GM18508 (cell line): ENCODE results near the gene HSD3B7.
"Not testable (repeated sequence)": the region's sequence is repeated elsewhere in the genome, so short reads cannot be mapped to it uniquely, and the experiment has no call there.

Experiments
- ATAC-seq: cut with Tn5 transposase; IDR thresholded peaks from one replicate; pipeline ENCODE4 v1.9.1; 2021; ENCODE audit warnings: moderate number of reproducible peaks; ENCODE audit not compliant: insufficient read depth, unreplicated experiment

Gene HSD3B7

DNA sequence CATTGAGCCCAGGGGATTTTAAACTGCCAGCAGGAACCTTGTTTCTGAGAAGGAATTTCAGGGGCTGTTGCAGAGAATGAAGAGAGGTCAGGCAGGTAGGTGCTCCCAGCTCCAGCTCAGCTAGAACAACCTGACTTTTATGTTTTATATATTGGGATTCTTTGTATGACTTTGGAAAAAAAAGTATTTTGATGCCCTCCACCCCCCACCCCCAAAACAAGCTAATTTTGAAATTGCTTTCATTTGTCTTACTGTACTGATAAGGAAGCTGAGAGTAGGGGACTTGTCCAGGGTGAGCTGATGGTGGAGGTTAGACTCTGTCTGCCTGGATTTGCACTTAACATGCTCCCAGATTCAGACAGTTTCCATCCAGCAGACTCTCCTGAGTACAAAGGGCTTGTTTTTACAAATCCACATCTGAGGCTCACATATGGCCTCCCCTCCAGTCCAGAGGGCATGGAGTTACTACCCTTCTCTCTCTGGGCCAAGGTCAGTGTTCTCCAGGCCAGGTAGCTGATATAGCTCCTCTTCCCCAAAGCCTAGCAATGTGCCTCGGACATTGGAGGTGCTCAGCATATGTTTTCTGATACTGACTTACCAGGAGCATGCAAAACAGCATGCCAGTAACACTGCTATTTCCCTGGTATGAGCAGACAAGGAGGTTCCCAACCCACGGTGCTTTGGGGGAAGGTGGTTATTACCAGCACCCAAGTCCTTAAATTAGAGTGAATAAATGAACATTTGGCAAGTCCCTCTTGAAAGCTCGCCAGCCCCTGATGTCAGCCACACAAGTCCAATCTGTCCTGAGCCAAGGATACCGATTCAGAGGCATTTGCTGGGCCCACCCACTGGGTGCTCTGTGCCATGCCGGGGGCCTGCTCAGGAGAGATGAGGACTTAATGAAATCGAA is 14.1 kb downstream of the HSD3B7 start:
- ATAC-seq: no peak

DNA sequence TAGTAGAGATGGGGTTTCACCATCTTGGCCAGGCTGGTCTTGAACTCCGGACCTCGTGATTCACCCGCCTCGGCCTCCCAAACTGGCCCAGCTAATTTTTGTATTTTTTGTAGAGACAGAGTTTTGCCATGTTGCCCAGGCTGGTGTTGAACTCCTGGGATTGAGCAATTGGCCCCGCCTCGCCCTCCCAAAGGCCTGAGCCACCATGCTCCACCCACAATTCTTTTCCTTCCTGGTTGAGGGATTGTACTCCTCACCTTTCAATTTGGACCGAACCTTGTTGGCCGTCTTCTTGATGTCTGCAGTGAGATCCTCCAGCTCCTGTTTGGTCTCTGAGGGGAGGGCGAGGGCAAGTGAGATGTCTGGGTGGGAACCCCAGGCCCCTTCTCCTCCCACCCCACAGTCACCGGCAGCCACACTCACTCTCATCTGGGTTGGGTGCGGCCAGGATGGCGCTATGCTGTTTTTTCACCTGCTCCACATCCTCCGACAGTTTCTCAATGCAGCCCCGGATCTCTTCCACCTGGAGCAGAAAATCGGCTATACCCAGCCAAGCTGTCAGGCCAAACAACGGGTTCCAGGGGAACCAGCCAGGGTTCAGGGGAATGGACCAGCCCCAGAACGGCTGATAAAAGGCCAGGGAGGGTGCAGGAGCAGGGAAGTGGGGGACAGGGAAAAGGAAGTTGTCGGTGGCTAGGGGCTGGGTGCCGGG is 15.8 kb downstream of the HSD3B7 start:
- no peak for ATAC-seq

DNA sequence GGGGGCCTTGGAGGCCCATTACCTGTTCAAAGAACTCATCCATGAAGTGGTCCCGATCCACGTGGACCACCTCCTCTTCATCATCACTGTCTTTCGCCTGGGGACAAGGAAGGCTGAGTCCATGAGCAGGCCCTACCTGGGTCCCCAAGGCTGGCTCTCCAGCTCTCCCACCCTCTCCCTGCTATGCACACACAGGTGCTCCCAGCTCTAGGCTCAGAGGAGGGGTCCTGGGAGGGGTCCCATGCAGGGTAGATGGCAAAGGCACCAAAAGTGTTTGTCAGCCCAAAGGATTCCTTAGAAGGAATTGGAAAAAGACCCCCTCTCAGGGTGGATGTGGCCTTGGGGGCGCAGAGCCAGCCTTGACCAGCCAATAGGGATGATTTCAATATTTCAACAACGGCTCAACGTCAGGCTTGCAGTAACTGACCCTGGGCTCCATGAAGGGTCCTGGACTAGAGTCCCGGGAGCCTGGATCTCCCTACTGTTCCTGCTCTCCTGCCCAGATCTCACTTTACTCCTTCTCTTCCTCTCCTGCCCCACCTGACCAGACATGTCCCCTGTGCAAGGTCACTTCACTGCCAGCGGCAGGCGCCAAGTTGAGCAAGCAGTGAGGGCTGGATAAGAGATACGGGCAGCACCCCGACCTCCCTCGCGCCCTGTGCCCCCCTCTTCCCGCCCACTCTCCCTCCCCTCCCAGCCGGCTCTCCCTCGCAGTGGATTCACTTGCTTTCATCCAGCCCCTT is 16.7 kb downstream of the HSD3B7 start:
- ATAC-seq: no peak

DNA sequence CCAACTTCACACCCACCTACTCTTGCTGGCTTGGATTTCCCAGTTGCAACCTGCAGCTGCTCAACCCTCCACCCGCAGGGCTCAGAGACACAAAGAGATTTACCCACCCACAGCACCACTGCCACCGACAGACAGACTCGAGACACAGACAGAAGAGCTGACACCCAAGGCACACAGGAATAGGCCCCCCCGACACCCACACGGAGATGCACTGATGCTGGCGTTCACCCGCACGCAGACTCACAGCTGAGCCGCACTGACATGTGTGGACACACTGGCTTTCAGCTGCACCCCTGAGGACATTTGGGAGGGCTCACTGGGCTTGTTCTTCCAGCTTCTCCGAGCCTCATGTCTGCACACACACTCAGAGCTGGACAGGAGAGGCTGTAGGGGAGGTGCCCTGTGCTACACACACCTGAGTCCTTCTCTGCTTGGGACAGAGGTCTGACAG is 17.3 kb downstream of the HSD3B7 start:
- no peak for ATAC-seq

DNA sequence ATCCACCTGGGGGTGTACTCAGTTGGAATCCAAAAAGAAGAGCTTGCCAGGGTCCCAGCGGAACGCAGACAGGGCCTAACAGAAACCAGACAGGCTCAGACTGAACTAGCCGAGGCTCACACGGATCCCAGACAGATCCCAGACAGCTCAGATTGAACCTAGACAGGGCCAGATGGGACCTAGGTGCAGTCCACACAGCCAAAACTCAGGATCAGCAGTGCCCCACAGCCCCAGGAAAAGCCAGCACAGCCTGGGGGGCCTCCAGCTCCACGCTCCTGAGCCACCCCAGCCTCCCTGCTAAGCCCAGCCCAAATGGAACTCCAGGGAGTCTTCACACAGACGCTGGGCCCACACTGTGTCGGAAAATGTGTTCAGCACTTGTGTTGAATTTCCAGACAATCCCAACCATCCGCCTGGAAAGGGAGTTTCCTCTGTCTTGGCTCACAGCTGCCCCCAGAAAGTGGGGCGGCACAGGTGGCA is 17.9 kb downstream of the HSD3B7 start:
- no peak for ATAC-seq

DNA sequence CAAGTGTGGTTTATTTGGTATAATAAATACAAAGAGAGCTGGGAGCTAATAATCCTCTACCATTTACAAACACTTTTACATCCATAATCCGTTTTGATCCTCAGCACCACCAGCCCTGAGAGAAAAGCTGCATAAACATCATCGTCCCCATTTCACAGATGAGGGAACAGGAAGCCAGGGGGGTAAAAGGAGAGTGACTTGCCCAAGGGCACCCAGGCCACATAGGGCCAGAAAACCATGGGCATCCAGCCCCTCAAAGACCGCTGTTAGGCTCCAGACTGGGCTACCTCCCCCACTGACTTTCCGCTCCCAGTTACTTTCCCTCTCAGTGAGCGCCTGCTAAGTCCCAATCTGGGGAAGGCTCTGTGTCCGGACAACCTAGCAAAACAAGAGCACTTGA is 18.7 kb downstream of the HSD3B7 start:
- ATAC-seq: no peak

DNA sequence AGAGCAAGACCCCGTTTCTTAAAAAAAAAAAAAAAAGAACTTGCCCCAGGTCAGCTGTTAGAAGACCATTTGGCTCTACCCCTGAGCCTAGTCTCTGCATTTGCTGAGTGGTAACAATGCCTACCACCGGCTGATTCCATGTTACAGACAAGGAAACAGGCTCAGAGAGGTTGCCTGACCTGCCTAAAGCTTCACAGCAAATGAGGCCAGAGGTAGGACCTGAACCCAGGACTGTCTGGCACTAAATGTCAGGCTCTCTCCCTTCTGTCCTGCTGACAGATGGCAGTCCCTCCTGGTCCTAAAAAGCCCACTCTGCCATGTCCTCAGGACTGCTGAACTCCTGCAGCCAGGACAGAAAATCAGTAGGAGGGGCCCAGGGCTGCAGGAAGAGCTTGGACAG is 19.7 kb downstream of the HSD3B7 start:
- no peak for ATAC-seq

DNA sequence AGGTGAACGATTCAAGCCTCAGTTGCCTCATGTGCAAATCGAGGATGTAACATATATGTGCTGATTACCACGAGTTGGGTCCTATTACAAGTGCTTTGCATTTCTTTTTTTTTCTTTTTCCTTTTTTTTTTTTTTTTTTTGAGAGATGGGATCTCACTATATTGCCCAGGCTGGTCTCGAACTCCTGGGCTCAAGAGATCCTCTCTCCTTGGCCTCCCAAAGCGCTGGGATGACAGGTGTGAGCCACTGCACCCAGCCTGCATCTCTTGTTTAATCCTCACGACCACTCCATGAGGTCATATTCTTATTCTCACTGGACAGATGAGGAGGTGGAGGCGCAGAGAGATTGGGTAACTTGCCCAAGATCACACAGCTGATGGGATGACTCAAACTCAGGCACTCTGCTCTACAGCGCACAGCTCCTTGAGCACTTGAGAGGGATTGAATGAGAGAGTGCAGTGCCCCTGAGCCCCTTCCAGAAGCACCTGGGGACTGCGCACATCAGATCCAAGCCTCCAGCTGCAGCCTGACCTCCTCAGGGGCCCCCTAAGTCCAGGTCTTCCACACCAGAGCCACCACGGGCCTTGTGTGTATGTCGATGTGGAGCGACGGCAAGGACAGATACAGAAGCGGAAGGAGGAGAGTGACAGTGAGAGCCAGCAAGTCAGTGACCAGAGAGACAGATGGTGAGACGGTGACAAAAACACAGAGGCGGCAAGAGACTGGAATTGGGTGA is 20.5 kb downstream of the HSD3B7 start:
- ATAC-seq: no peak

DNA sequence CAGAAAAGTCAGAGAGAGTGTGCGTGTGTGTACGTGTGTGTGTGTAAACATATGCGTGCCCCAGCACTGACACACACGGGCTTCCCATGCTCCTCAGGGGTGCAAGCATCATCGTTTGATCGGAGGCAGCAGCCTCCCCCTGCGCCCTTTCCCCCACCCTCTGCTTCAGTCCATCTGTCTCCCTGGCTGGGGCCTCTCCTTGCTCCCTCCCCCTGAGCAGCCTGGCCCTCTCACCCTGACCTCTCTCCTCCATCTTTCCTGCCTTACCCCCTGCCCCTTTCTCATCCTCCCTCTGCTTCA is 21.0 kb downstream of the HSD3B7 start:
- ATAC-seq: no peak

DNA sequence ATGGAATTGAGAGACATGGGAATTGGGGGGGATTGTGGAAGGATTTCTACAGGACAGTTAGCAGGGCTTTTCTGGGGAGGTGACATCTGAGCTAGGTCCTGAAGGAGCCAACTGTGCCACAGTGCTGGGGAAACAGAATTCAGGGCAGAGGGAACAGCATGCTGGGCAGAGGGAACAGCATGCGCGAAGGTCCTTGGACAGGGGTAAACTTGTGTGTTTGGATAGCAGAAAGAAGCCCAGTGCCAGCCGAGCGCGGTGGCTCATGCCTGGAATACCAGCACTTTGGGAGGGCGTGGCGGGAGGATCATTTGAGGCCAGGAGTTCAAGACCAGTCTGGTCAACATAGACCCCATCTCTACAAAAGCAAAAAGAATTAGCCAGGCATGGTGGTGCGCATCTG is 21.6 kb downstream of the HSD3B7 start:
- no peak for ATAC-seq

DNA sequence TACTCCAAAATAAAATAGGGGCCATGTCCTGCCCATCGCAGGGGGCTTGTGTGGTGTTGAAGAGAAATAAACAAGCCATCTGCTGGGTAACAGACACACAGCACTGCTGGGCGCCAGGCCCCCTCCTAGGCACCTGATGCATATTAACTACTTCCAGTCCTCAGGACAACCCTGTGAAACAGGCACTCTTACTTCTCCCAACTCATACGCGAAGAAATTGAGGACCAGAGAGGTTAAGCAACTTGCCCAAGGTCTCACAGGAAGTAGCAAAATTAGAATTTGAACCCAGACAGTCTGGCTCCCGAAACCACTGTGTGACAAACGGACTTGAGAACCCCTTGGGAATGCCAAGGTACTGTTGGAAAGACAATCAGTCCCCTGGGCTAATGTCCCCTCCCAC is 22.7 kb downstream of the HSD3B7 start:
- ATAC-seq: no peak

DNA sequence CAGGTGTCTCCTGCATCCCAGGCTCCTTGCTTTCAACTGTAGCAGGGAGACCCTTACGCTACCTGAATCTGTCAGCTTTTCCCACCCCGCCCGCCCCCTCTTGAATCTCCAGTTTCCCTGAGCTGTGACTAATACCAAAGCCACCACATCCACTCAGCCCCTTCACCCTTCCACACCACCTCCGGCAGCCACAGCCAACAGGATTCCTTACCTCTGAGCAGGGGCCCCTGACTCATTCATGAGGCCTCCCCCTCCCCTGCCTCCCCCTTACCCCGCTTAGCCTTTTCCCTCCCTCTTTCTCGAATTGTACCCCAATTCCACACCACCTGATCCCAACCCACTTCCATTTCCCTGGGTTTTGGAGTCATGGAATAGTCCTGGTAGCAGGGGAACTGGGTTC is 23.1 kb downstream of the HSD3B7 start:
- no peak for ATAC-seq

DNA sequence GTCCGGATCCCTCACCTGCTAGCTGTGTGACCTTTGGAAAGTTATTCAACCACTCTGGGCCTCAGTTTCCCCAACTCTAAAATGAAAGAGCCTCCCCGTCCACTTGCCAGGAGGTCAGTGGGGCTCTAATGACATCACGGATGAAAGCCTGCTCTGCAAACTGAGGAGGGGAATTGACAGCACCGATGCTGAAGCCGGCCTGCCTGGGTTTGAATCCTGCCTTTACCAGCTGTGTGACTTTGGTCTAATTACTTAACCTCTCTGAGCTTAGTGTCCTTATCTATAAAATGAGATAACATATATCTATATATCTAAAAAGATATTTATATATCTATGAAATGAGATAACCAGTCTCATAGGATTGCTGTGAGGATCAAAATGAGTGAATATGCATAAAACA is 23.5 kb downstream of the HSD3B7 start:
- no peak for ATAC-seq

DNA sequence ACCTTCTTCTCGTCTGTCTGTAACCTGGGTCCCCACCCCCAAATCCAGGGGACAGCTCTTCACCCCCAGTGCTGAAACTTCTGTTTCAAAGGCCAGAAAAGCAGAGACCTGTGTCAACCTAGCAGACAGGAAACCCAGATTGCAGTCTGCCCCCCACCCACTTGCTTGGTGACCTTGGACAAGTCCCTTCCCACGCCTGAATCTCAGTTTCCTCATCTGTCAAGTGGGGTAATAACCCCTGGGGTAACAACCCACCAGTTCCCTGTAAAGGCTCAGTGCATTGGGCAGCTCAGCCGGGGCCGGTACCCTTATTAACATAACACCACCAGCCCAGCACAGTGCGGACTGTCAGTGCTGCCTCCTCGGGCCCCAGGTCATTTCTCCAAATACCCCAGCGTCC is 24.1 kb downstream of the HSD3B7 start:
- no peak for ATAC-seq

DNA sequence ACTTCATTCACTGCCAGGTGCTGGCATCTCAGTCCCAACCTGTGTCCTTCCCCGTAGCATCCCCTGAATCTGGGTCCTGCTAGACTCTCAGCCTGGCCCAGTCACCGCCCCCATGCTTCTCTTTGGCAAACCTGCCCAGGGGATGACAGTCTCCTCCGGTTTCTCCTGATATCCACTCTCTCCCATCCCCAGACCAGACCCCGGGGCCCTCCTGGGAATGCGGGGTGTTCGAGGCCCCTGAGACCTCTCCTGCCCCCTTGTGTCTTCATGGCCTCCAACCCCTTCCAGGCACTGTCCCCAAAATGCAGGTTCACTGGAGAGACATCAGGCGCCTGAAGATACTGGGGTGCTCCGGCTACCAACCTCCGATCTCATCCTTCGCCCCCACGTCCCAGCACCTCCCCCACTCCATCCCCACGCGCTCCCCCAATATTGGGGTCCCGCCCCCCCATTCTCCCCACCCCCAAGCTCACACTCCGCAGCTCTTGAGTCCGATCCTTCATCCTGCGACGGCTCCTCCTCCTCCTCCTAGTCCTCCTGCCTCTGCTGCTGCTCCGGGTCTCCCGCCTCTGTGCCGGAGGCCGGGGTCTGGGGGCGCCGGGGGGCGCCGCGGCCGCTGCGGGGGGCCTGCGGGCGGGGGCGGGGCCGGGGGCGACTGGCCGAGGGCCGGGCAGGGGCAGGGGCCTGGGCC is 25.0 kb downstream of the HSD3B7 start:
- no peak for ATAC-seq

DNA sequence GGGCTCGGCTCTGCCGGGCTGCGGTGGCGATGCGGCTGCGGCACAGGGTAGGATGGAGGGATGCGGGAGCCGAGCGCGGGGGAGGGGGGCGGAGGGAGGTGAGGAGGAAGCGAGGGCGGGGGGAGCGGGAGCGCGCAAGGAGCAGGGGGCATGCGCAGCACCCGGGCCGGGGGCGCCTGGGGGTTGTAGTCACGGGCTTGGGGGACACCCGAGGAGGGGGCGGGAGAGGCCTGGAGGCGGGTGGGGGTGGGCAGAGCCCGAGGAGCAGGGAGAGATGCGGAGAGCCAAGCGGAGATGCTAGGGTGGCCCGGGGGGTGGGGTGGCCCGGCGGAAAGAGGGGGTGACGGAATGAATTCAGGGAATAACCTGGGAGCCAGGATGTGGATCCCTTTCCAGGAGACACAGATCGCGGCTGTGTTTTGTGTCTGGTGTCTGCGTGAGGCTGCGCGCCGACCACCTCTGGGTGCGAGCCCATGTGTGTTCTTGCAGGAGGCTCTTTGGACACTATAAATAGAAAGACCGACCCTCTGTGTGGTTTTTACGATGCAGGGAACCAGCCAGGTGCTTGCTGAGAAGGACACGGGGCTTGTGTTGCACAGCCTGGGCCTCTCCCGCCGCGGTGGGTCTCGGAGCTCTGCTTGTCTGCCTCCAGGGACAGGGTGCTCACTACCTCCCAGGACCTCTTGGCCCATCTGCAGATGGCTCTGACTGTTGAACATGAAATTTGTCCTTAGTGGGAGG is 25.7 kb downstream of the HSD3B7 start, which contains the start of gene STX1B:
Gene STX1B (minus strand): TSS at position 54 of the 741 bp plus-strand sequence. CDS start 242 bp downstream, outside the sequence.
- no peak for ATAC-seq

DNA sequence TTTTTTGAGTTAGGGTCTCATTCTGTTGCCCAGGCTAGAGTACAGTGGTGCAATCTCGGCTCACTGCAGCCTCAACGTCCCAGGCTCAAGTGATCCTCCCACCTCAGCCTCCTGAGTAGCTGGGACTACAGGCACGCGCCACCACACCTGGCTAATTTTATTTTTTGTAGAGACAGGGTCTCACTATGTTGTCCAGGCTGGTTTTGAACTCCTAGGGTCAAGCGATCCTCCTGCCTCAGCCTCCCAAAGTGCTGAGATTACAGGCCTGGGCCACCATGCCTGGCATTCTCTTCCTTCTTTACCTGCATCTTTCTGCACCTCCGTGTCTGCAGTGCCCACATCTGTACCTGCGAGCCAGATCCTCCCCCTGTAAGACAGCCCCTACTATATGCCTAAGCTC is 26.8 kb downstream of the HSD3B7 start:
- ATAC-seq: not testable (repeated sequence)

DNA sequence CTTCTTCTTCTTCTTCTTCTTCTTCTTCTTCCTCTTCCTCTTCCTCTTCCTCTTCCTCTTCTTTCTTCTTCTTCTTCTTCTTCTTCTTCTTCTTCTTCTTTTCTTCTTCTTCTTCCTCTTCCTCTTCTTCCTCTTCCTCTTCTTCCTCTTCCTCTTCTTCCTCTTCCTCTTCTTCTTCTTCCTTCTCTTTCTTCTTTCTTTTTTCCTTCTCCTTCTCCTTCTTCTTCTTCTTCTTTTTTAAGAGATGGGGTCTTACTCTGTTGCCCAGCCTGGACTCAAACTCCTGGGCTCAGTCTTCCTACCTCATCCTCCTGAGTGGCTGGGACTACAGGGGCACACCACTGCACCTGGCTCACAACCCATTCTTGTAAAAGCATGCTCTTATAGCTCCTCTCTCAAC is 28.3 kb downstream of the HSD3B7 start:
- ATAC-seq: not testable (repeated sequence)

DNA sequence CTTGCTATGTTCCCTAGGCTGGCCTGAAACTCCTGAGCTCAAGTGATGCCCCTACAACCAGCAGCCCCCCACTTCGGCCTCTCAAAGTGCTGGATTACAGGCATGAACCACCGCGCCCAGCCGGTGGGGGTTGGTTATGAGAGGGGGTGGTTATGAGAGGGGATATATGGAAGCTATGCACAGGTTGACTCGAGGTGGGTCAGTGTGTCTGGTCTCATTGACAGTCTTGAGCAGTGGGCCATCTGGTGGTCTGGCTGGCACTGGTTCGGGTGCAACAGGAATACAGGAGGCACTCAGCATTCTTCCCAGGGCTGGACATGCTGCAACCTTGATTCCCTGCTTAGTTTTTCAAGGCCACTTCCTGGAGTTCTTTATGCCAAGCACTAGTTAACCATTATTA is 31.0 kb downstream of the HSD3B7 start:
- ATAC-seq: no peak
